ENCODE results near the gene SLC29A4. TPM values are rescaled to one million over a fixed set of nuclear protein-coding genes. Genes with fewer than 3 reads are reported as not detected.

The SLC29A4 gene
- total and polyA plus RNA-seq, 5 donors, result 2.9 to 11.8 (median 4.0) TPM

- Histone ChIP-seq H3K27me3 (ENCODE audit: control insufficient read depth, insufficient read depth) (no peaks in the 10 kb centered on the region), H3K9me3 (ENCODE audit: control insufficient read depth, low read length) (no peaks in the 10 kb centered on the region), H3K4me3 (ENCODE audit: low read length) (no peak overlapping the region), H3K4me1 (ENCODE audit: control insufficient read depth, insufficient read depth, low read length) (no peaks in the 10 kb centered on the region), H3K27ac (ENCODE audit: low read length) (no peak overlapping the region)
- peak; percentile 18 to 25 for ATAC-seq
- intact Hi-C loops (cut with DNase I), result no loop called here
- peak in 2 of 3 donors; percentile 30 to 49 for DNase-seq
- WGBS, result 90% methylated on average over 32 of the region's 32 CpGs
Measured at GRCh38 chr7:5333121-5334045, 50.6 kb downstream of the SLC29A4 start.

DNA sequence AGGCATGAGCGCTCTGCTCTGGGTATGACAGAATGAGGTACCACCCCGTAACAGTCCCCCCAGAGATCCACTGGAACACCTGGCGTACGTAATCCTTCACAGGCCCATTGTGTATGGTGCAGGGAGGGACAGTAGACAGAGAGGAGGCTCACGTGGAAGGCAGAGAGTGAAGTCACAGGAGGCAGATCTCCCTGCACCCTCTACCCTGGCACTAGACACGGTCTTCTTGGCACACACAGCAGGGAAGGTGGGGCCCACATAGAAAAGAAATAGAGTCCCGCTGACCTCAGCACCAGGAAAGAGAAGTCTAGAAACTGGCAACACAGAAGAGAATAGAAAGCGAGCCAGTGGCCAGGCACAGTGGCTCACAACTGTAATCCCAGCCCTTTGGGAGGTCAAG, 51.9 kb downstream of the SLC29A4 start:
- peak in 2 of 3 donors; percentile 10 to 35 for DNase-seq
- Histone ChIP-seq H3K4me3 (ENCODE audit: low read length) (no peak overlapping the region), H3K27ac (ENCODE audit: low read length) (no peak overlapping the region), H3K9me3 (ENCODE audit: control insufficient read depth, low read length) (no peaks in the 10 kb centered on the region), H3K4me1 (ENCODE audit: control insufficient read depth, insufficient read depth, low read length) (no peaks in the 10 kb centered on the region), H3K27me3 (ENCODE audit: control insufficient read depth, insufficient read depth) (no peaks in the 10 kb centered on the region)
- ATAC-seq, result peak; percentile 20 to 32
- 84% methylated on average over 8 of the region's 8 CpGs for WGBS
- intact Hi-C loops (cut with DNase I), result no loop called here

DNA sequence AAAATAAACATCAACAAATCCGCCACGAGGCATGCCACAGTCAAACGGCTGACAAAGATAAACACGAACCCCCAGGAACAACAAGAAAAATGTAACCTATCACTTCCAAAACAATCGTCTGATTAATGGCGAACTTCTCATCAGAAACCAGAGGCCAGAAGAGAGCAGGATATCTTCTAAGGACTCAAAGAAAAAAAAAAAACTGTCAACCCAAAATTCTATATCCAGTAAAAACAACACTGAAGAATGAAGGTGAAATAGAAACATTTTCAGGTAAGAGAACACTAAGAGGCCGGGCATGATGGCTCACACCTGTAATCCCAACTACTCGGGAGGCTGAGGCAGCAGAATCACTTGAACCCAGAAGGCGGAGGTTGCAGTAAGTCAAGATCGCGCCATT, 54.3 kb downstream of the SLC29A4 start:
- no peaks in the 10 kb centered on the region for H3K9me3 ChIP-seq (ENCODE audit: control insufficient read depth, low read length)
- intact Hi-C loops (cut with DNase I), result no loop called here
- H3K27me3 ChIP-seq (ENCODE audit: control insufficient read depth, insufficient read depth), result no peaks in the 10 kb centered on the region
- ATAC-seq, result no peak
- no peak overlapping the region for H3K27ac ChIP-seq (ENCODE audit: low read length)
- WGBS, result 93% methylated on average over 11 of the region's 11 CpGs
- H3K4me1 ChIP-seq (ENCODE audit: control insufficient read depth, insufficient read depth, low read length), result no peaks in the 10 kb centered on the region
- H3K4me3 ChIP-seq (ENCODE audit: low read length), result no peak overlapping the region
- DNase-seq, result peak in 1 of 3 donors; percentile 14

- Histone ChIP-seq H3K4me1 (ENCODE audit: control insufficient read depth, insufficient read depth, low read length) (no peaks in the 10 kb centered on the region), H3K27ac (ENCODE audit: low read length) (no peak overlapping the region), H3K9me3 (ENCODE audit: control insufficient read depth, low read length) (peaks cover 3% of the 10 kb centered on the region), H3K4me3 (ENCODE audit: low read length) (no peak overlapping the region), H3K27me3 (ENCODE audit: control insufficient read depth, insufficient read depth) (no peaks in the 10 kb centered on the region)
- intact Hi-C loops (cut with DNase I), result no loop called here
- DNase-seq, result no peak
- WGBS, result 88% methylated on average over 2 of the region's 2 CpGs
- ATAC-seq, result no peak
Measured at GRCh38 chr7:5339955-5340354, 57.2 kb downstream of the SLC29A4 start.

- Histone ChIP-seq H3K27ac (ENCODE audit: low read length) (no peak overlapping the region), H3K9me3 (ENCODE audit: control insufficient read depth, low read length) (peaks cover 3% of the 10 kb centered on the region), H3K27me3 (ENCODE audit: control insufficient read depth, insufficient read depth) (no peaks in the 10 kb centered on the region), H3K4me1 (ENCODE audit: control insufficient read depth, insufficient read depth, low read length) (no peaks in the 10 kb centered on the region), H3K4me3 (ENCODE audit: low read length) (no peak overlapping the region)
- 96% methylated on average over 6 of the region's 6 CpGs for WGBS
- intact Hi-C loops (cut with DNase I), result no loop called here
- ATAC-seq, result no peak
- no peak for DNase-seq
Measured at GRCh38 chr7:5342631-5343030, 59.9 kb downstream of the SLC29A4 start.

DNA sequence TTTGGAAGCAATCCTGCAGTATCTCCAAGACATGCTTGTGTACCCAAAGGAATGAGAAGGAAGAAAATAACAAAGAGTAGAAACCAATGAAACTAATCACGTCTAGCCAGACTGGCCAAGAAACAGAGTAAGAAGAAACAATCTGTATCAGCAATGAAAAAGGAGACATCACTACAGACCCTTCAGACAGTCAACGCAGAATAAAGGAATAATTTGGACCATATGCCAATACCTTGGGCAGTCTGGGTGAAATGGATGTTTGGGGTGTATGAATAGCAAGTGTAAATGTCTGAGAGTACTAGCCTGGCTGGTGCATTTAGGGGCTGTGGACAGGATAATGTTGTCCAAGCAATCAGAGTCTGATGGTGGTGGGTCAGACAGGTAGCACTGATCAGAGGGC, 61.1 kb downstream of the SLC29A4 start:
- intact Hi-C loops (cut with DNase I), result no loop called here
- no peak for ATAC-seq
- Histone ChIP-seq H3K4me1 (ENCODE audit: control insufficient read depth, insufficient read depth, low read length) (no peaks in the 10 kb centered on the region), H3K4me3 (ENCODE audit: low read length) (no peak overlapping the region), H3K27me3 (ENCODE audit: control insufficient read depth, insufficient read depth) (no peaks in the 10 kb centered on the region), H3K9me3 (ENCODE audit: control insufficient read depth, low read length) (peaks cover 3% of the 10 kb centered on the region), H3K27ac (ENCODE audit: low read length) (no peak overlapping the region)
- WGBS, result 90% methylated on average over 2 of the region's 2 CpGs
- DNase-seq, result no peak

DNA sequence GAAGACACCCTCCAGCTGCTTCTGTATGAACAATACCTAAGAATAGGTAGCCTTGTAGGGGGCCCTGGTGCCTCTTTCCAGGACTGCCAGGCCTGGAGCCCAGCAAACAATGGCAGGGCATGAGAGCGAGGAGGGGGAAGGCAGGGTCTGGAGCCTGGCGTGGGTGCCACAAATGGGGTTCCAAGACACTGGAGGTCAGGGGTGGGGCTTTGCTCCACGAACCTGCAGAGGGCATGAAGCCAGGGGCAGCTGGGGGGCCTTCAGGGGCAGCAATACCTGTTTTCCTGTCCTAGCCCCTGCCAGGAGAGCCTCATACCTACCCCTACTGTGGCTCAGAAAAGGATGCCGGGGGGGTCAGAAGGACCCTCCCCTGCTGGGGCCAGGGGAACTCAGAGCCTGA, 61.6 kb downstream of the SLC29A4 start:
- no peak overlapping the region for H3K4me3 ChIP-seq (ENCODE audit: low read length)
- no peaks in the 10 kb centered on the region for H3K27me3 ChIP-seq (ENCODE audit: control insufficient read depth, insufficient read depth)
- no peak overlapping the region for H3K27ac ChIP-seq (ENCODE audit: low read length)
- intact Hi-C loops (cut with DNase I), result no loop called here
- H3K4me1 ChIP-seq (ENCODE audit: control insufficient read depth, insufficient read depth, low read length), result no peaks in the 10 kb centered on the region
- ATAC-seq, result no peak
- peaks cover 3% of the 10 kb centered on the region for H3K9me3 ChIP-seq (ENCODE audit: control insufficient read depth, low read length)
- no peak for DNase-seq
- WGBS, result 98% methylated on average over 4 of the region's 4 CpGs

DNA sequence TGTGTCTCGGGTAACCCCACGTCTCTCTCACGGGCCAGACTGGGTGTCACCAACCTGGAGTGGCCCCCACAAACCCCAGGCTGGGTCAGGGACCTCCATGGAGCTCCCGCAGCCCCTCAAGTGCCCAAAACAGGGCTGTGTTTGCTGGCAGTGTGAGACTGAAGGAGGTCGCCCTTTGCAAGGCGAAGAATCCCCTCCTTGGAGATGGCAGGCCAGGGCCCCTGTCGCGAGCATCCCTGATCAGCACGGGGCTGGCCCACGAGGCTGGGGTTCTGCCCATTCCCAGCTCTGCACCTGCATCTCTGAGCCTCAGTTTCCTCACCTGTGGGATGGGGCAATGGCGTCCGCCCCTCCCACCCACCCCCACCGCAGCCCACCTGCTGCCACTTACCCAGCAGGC, 62.4 kb downstream of the SLC29A4 start:
- 97% methylated on average over 13 of the region's 13 CpGs for WGBS
- no peak overlapping the region for H3K27ac ChIP-seq (ENCODE audit: low read length)
- intact Hi-C loops (cut with DNase I), result no loop called here
- peaks cover 3% of the 10 kb centered on the region for H3K9me3 ChIP-seq (ENCODE audit: control insufficient read depth, low read length)
- no peak for ATAC-seq
- peak in 1 of 3 donors; percentile 48 for DNase-seq
- H3K27me3 ChIP-seq (ENCODE audit: control insufficient read depth, insufficient read depth), result no peaks in the 10 kb centered on the region
- no peak overlapping the region for H3K4me3 ChIP-seq (ENCODE audit: low read length)
- no peaks in the 10 kb centered on the region for H3K4me1 ChIP-seq (ENCODE audit: control insufficient read depth, insufficient read depth, low read length)

DNA sequence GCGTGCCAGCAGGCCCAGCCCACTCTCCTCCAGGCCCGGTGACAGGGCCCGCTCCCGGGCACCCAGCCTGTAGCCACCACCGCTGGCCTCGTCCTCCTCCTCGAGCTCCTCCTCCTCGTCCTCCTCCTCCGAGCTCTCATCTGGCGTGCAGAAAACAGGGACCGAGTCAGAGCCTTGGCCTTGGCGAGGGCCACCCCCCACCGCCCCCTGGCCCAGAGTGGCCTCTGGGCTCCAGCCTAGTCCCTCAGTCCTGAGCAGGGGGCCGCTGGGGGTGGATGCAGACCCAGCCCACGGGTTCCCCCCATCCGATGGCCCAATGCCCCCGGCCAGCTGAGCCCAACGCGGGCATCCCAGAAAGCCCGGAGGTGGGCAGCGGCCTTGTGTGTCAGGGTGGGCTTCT, 62.9 kb downstream of the SLC29A4 start:
- ATAC-seq (no peak), DNase-seq (peak in 1 of 3 donors; percentile 46)
- no peaks in the 10 kb centered on the region for H3K4me1 ChIP-seq (ENCODE audit: control insufficient read depth, insufficient read depth, low read length)
- H3K27me3 ChIP-seq (ENCODE audit: control insufficient read depth, insufficient read depth), result no peaks in the 10 kb centered on the region
- WGBS, result 96% methylated on average over 21 of the region's 21 CpGs
- intact Hi-C loops (cut with DNase I), result no loop called here
- no peak overlapping the region for H3K27ac ChIP-seq (ENCODE audit: low read length)
- peaks cover 3% of the 10 kb centered on the region for H3K9me3 ChIP-seq (ENCODE audit: control insufficient read depth, low read length)
- no peak overlapping the region for H3K4me3 ChIP-seq (ENCODE audit: low read length)

DNA sequence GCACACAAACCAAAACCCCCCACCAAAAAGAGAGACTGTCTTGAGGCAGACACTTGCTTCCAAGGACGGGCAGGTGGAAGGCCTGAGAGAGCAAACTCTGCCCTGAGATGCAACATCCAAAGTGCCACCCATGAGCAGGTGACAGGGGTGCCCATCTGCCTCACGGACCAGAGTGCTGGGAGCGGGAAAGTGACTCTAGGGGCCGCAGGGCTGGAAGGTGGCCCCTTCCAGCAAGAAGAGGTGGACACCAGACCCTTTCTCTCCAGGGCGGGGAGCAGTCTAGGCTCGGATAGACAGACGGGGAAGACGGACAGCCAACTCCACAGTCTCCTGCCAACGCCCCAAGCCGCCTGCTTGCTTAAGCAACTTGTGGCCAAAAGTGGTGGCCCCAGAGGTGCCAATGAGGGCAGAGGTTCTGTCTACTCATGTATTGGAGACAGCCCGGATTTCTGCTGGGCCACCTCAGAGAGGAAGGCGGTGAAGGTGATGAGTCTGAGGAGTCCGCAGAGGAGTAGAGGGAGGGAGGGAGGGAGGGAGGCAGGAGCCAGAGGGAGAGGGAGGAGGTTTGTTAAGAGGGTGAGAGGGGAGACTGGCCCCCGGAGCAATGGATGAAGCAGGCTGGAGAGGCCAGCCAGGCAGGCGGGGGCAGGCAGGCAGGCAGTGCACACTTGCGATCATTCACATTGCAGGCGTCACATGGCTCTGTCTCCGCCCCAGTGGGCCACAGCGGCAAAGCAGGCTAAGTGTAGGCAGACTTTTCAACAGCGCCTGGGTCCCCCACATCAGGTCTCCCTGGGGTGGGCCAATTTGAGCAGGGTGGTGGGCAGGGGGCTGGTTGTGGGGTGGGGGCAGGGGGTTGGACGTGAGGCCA, 65.6 kb downstream of the SLC29A4 start:
- no peak overlapping the region for H3K4me3 ChIP-seq (ENCODE audit: low read length)
- H3K9me3 ChIP-seq (ENCODE audit: control insufficient read depth, low read length), result peaks cover 3% of the 10 kb centered on the region
- H3K27ac ChIP-seq (ENCODE audit: low read length), result no peak overlapping the region
- ATAC-seq (no peak), DNase-seq (peak in 1 of 3 donors; percentile 33)
- no peaks in the 10 kb centered on the region for H3K4me1 ChIP-seq (ENCODE audit: control insufficient read depth, insufficient read depth, low read length)
- intact Hi-C loops (cut with DNase I), result no loop called here
- 82% methylated on average over 21 of the region's 21 CpGs for WGBS
- no peaks in the 10 kb centered on the region for H3K27me3 ChIP-seq (ENCODE audit: control insufficient read depth, insufficient read depth)

DNA sequence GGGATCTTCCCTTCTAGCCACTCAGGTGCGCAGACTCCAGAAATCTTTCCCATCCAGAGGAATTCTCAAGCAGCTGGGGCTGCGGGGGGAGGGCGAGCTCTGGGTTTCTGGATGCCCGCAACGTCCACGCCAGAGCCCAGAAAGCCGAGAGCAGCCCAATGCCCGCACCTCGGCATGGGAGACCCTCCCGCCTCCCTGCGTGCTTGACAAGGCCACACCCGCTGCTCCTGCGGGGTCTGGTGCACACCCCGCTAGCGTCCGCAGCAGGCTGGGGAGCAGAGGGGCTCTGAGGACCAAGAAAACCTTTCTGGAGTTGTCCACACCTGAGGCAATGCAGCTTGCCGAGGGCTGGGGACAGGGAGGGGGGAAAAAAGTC, 66.2 kb downstream of the SLC29A4 start:
- ATAC-seq (no peak), DNase-seq (peak in 1 of 3 donors; percentile 41)
- Histone ChIP-seq H3K9me3 (ENCODE audit: control insufficient read depth, low read length) (peaks cover 2% of the 10 kb centered on the region), H3K4me1 (ENCODE audit: control insufficient read depth, insufficient read depth, low read length) (no peaks in the 10 kb centered on the region), H3K27me3 (ENCODE audit: control insufficient read depth, insufficient read depth) (no peaks in the 10 kb centered on the region), H3K4me3 (ENCODE audit: low read length) (no peak overlapping the region), H3K27ac (ENCODE audit: low read length) (no peak overlapping the region)
- intact Hi-C loops (cut with DNase I), result no loop called here
- 88% methylated on average over 17 of the region's 17 CpGs for WGBS

All from right cardiac atrium (tissue), 5 donors.